NCI-H2081 (cell line): ENCODE data around the gene FCHO1.

Experiments used
- DNase-seq, 2 experiments: peaks; one replicate each; lab custom pipeline; 2025; lab: John Stamatoyannopoulos, UW

The FCHO1 gene

GRCh38 chr19:17751103-17751911 lies at the start of gene FCHO1:
TSS of gene FCHO1 (plus strand) at chr19:17751477. CDS start at chr19:17755165, 3,688 bp downstream.
- DNase-seq = no peak

- DNase-seq = no peak
Observed at GRCh38 chr19:17703824-17704463, 47.3 kb upstream of the FCHO1 start.

- DNase-seq = no peak
Observed at GRCh38 chr19:17706750-17707181, 44.5 kb upstream of the FCHO1 start.

- no peak for DNase-seq
Observed at GRCh38 chr19:17711851-17712250, 39.4 kb upstream of the FCHO1 start.

- DNase-seq = no peak
Observed at GRCh38 chr19:17716309-17716929, 34.9 kb upstream of the FCHO1 start.

- DNase-seq = no peak
Observed at GRCh38 chr19:17718550-17718946, 32.7 kb upstream of the FCHO1 start.

- peak; percentile 16 to 59 for DNase-seq
Observed at GRCh38 chr19:17718947-17719711, 32.1 kb upstream of the FCHO1 start, which contains the start of gene MAP1S. TSS of gene MAP1S (plus strand) at chr19:17719480. CDS start at chr19:17719503, 23 bp downstream.

GRCh38 chr19:17719730-17720400 lies 31.4 kb upstream of the FCHO1 start:
- peak; percentile 24 to 51 for DNase-seq

GRCh38 chr19:17720440-17720839 lies 30.8 kb upstream of the FCHO1 start:
- DNase-seq = no peak

- no peak for DNase-seq
Observed at GRCh38 chr19:17721111-17721628, 30.1 kb upstream of the FCHO1 start.

- DNase-seq = no peak
Observed at GRCh38 chr19:17721821-17722220, 29.5 kb upstream of the FCHO1 start.

GRCh38 chr19:17722655-17723240 lies 28.5 kb upstream of the FCHO1 start:
- no peak for DNase-seq

- DNase-seq = no peak
Observed at GRCh38 chr19:17724655-17725054, 26.6 kb upstream of the FCHO1 start.

GRCh38 chr19:17725422-17726078 lies 25.7 kb upstream of the FCHO1 start:
- no peak for DNase-seq

GRCh38 chr19:17726136-17726741 lies 25.0 kb upstream of the FCHO1 start:
- no peak for DNase-seq

- no peak for DNase-seq
Observed at GRCh38 chr19:17726964-17727773, 24.1 kb upstream of the FCHO1 start.

GRCh38 chr19:17727843-17728242 lies 23.4 kb upstream of the FCHO1 start:
- no peak for DNase-seq

GRCh38 chr19:17733127-17733526 lies 18.1 kb upstream of the FCHO1 start:
- DNase-seq = no peak

- no peak for DNase-seq
Observed at GRCh38 chr19:17734146-17734545, 17.1 kb upstream of the FCHO1 start.
